Astrocyte of the spinal cord (primary cell): ENCODE data around the gene C18orf63.

ENCODE experiments used
- DNase-seq: peaks from one replicate; pipeline ENCODE4 v3.0.0; 2011; ENCODE audit warnings: low read depth, low spot score
- H3K4me3 ChIP-seq: 2 replicates; pipeline ENCODE4 v1.5.1; 2011; ENCODE audit warnings: low read depth, mild to moderate bottlenecking, low read length, moderate library complexity
- in situ Hi-C: cut with HindIII; loops from 2 replicates; pipeline ENCODE4 v1.10.0; 2017; ENCODE audit warnings: low sequenced_read_pairs
- TF ChIP-seq, protein P1 (sequence below): IDR thresholded peaks from 2 replicates; pipeline ENCODE4 v1.5.1; 2012; ENCODE audit warnings: low read depth, mild to moderate bottlenecking, low read length, inconsistent platforms

Gene C18orf63

DNA sequence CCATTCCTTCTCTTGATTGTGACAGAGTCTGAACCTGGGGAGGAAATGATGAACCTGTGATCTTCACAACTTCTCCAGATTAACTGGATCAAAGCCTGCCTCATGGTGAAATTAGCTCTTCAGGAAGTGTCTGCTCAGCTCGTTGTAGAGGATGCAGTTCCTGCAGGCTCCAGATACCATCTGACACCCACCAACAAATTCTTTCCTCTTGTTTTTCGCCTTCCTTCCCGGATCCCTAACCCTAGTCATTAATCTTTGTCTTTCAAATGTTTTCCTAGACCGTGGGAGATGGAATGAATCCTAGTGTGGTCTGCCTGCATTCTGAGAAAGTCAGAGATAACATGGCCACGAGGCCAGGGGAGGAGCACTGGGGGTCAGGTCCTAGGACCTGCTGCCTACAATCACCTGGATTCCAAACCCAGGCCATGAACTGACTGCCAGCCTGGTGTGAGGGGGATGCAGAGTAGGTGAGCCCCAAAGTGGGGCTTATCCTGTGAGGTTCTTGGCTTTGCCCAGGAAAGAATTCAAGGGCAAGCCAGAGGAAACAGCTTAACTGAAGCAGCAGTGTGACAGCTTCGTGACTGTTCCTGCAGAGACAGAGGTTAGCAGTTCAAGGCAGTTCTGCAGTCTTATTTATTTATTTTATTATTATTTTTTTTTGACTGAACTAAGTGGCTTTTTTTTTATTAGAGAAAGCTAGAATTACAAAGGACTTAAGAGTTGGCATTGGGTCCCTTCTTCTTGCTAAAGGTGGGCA, 73.7 kb downstream of the C18orf63 start:
- H3K4me3 ChIP-seq, result no peak overlapping the region
- DNase-seq, result no peak
- in situ Hi-C loops, result no loop called here
- TF ChIP-seq, protein P1, sequence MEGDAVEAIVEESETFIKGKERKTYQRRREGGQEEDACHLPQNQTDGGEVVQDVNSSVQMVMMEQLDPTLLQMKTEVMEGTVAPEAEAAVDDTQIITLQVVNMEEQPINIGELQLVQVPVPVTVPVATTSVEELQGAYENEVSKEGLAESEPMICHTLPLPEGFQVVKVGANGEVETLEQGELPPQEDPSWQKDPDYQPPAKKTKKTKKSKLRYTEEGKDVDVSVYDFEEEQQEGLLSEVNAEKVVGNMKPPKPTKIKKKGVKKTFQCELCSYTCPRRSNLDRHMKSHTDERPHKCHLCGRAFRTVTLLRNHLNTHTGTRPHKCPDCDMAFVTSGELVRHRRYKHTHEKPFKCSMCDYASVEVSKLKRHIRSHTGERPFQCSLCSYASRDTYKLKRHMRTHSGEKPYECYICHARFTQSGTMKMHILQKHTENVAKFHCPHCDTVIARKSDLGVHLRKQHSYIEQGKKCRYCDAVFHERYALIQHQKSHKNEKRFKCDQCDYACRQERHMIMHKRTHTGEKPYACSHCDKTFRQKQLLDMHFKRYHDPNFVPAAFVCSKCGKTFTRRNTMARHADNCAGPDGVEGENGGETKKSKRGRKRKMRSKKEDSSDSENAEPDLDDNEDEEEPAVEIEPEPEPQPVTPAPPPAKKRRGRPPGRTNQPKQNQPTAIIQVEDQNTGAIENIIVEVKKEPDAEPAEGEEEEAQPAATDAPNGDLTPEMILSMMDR, result no peak

DNA sequence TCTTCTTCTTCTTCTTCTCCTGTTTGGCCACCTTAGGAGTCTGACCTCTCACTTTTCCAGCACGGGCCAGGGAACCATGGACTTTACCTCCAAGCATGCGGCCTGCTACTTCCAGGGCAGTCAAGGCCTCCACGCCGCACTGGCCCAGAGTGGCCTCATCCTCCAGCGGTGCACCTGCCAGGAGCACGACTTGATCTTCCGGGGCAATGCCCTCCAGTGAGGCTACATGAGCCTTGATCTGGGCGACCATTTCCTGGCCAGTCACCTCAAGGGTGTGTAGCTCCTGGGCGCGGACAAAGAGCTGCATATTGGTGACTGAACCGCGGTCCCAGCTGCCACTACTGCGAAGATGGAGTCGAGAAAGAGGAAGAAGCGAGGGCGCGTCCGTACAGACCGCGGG, 74.4 kb downstream of the C18orf63 start:
- in situ Hi-C loops, result no loop called here
- DNase-seq, result no peak

DNA sequence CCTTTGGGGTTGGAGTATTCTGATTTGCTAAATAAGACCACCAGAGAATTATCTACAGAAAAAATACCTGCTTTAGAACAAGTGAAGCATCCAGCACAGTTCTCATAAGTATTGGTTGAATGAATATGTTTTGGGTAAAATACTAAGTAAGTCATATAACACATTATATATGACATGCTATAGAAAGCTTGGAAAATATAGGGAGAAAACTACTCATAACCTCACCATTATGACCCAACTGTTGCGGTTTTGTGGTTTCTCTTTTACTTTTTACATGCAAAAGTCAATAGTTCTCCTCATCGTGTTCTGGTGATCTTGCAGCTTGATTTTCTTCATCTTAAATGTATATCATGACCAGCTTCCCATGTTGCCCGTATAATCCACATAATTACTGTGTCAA, 75.3 kb downstream of the C18orf63 start:
- DNase-seq, result no peak
- no peak overlapping the region for H3K4me3 ChIP-seq
- in situ Hi-C loops, result no loop called here
- TF ChIP-seq, protein P1, result no peak

More for the DNA sequence above, 74.4 kb downstream of the C18orf63 start:
- no peak overlapping the region for H3K4me3 ChIP-seq
- TF ChIP-seq, protein P1, result no peak

DNA sequence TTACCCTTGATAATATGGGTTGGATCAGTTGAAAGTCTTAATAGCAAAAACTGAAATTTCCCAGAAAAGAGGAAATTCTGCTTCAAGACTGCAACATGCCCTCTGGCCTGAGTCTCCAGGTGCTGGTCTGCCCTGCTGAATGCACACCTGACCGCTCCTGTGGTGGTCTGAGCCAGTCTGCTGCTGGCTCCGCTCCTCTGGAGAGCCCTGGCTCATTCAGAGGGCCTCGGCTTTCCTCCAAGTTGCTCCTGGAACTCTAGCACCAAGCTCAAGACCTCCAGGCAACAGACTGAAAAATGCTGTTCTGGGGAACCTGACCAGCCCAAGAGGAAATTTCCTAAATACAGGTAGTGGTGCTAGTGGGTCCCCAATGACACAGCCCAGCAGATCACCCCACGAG, 76.7 kb downstream of the C18orf63 start:
- no peak overlapping the region for H3K4me3 ChIP-seq

DNA sequence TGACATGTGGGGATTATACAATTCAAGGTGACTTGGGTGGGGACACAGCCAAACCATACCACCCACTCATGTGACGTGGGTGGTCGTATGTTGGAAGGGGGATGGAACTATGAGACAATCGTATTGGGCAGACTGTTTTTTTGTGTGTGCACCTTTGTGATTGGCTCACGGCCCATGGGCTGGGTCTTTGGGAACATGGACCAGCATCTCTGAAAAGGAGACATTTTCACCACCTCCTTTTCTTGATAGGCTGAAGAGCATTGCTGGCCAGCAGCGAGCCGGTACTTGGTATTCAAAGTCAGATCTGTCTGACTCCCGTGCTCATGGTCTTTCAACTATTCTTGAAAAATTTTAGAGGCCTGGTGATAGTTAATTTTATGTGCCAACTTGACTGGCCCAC, 79.4 kb downstream of the C18orf63 start:
- in situ Hi-C loops, result no loop called here
- H3K4me3 ChIP-seq, result no peak overlapping the region
- DNase-seq, result no peak
- TF ChIP-seq, protein P1, result no peak

More for the DNA sequence above, 76.7 kb downstream of the C18orf63 start:
- DNase-seq, result no peak
- in situ Hi-C loops, result no loop called here
- TF ChIP-seq, protein P1, result no peak

DNA sequence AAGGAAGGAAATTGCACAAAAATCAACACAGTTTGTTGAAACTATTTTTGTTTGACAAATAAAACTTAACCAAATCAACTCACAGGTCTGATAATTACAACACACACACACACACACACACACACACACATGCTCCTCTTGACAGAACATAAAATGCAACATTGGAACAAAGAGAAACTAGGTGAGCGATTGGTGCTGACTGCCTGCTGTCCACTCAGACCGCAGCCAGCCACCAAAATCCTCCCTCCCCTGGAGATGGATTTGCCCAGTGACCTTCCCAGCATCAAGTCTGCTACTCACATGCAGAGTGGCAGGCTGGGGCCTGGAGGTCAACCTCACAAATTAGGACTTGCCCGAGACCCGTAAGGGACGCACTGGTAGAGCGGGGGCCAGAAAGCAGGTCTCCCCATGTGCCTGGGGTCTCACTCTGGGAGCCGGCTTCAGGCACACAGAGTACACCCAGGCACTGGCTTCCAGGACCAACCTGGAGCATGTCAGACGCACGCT, 80.1 kb downstream of the C18orf63 start:
- TF ChIP-seq, protein P1, result no peak
- no peak overlapping the region for H3K4me3 ChIP-seq
- no peak for DNase-seq
- in situ Hi-C loops, result no loop called here
